Lung microvascular endothelial cell (primary cell): ENCODE results near the gene PPP1R12C. TPM values are rescaled to one million over a fixed set of nuclear protein-coding genes. Genes with fewer than 3 reads are reported as not detected.
A peak's percentile ranks its signal among the peaks of the same experiment; 100 is the strongest.

Source experiments
- DNase-seq, 2 donors: peaks; one replicate each; pipeline versions ENCODE4 v3.0.0 to v3.0.0-alpha.2; 2010; ENCODE audit warnings: low read depth in 2 of 2
- total RNA-seq: library from RNA; depleted of rRNA; stranded (reverse); fragments of >200 nt; gene quantifications from 2 replicates; pipeline ENCODE4 v1.2.1, GENCODE V29; 2014

PPP1R12C gene
- total RNA-seq, 1 donor from 2014 or later = 25.8 TPM

DNA sequence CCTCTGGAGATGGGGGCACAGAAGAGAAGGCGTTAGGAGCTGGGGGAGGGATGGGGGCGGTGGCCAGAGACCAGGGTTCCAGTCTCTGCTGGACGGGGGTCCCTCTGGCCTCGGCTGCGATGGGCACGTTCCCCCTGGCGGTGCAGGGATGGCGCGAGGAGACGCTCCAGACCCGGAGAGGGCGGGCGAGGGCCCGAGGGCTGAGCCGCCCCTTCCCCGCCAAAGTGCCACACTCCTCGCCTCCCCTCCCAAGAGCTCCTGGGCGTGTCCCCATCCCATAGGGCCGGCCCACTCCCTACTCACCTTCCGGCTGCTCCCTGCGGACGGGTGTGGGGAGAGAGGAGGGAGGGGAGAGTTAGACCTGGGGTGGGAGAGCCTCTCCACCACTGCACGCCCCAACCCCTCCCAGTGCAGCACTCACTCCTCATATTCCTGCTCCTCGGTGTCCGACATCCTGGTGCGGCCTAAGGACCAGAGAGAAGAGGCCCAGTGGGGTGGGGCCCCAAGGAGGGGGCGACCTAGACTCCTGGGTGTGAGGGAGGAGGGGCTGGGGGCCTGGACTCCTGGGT lies 29.4 kb upstream of the PPP1R12C start:
- DNase-seq = no peak

DNA sequence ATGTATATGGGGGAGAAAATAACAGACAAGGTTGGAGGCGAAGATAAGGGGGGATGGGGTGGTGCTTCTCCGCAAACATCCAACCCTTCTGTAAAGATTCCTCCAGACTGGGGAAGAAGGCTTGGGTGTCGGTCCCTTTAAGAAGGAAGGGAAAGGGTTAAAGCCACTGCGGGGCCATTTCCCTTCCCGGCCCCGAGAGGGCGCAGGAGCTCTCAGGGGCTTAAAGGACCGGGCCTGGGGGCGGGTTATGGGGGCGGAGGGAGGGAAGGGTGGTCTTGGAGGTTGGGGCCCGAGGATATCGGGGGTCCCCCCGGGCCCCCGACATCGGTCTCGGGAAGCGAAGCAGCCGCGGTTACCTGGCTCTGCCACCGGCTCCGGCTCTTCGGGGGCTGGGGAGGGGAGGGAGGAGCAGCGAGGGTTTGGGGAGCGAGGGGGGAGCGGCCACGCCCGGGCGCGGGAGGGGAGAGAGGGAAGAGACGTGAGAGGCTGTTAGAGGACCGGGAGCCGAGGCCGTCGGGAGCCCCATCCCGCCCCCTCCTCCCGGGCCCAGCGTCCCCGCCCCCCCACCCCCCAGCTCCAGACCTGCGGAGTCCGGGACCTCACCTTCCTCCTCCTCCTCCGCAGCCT lies 28.8 kb upstream of the PPP1R12C start:
- DNase-seq = no peak

DNA sequence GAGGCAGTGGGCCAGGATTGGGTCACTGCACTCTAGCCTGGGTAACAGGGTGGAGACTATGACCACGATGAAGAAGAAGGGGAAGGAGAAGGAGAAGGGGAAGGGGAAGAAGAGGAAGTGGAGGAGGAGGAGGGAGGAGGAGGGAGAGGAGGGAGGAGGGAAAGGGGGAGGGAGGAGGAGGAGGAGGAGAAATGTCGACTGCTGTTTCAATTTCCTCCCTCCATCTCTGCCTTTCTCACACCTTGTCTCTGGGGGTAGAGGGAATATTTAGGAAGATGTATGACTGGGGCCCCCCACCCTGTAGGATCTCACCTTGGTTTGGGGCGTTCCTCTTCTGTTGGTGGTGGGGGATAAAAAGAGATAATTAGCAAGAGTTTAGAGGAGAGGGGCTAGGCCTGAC lies 27.8 kb upstream of the PPP1R12C start:
- DNase-seq = no peak

DNA sequence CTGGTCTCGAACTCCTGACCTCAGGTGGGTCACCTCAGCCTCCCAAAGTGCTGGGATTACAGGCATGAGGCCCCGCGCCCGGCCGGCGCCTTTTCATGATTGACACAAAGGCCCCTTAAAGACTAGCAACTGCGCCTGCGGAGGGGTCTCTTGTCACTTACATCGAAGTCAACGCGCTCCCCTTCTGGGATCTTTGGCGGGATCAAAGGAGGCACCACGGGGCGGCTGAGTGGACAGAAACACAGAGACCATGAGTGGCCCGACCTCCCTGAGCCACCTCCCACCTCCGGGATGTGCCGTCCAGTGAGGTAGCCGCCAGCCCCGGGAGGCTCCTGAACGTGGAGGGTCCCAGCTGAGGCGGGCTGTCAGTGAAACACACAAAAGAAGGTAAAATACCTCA lies 24.3 kb upstream of the PPP1R12C start:
- no peak for DNase-seq

DNA sequence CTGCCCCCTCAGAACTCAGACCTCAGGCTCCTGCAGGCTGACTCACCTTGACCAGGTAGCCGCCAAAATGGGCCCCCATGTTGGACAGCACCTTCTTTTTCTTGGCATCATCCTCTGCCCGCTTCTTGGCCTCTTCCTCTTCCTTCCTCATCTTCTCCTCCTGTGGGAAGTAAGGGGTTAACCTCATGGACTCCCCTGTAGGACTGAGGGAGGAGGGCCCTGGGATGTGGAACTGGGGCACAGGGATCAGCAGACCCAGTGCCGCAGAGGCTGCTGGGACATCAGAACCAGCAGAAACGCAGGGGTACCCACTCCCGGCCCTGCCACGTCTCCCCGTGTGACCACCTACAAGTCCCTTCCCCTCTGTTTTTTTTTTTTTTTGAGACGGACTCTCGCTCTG lies 20.5 kb upstream of the PPP1R12C start:
- no peak for DNase-seq

DNA sequence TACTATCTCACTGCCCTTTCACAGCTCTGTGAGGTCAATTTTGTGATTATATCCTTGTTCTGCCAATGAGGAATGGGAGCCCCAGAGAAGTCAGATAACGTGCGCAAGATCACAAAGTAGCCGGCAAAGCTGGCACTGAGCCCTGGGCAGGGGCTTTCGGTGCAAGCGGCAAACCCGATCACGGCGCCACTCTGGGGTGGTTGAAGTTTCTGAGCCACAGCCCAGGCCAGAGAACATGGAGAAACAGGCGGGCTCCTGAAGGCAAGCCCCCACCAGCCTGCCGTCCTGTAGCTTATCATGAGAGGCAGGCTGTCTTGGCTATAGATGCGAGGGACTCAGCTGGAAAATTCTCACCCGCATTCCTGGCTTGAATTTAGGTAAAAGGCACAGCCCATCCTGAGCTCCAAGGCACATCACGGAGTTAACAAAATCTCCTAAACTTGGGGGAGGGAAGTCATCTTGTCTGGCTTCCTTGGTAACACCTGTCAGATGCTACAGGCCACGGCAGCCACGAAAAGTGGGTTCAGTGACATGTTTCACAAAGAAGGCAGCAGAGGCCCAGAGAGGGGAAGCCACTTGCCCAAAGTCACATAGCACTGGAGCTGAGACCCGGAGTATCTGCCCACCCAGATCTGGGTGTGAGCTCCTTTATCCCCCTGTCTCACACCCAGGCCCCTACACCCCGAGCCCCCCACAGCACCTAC lies 19.1 kb upstream of the PPP1R12C start:
- no peak for DNase-seq

DNA sequence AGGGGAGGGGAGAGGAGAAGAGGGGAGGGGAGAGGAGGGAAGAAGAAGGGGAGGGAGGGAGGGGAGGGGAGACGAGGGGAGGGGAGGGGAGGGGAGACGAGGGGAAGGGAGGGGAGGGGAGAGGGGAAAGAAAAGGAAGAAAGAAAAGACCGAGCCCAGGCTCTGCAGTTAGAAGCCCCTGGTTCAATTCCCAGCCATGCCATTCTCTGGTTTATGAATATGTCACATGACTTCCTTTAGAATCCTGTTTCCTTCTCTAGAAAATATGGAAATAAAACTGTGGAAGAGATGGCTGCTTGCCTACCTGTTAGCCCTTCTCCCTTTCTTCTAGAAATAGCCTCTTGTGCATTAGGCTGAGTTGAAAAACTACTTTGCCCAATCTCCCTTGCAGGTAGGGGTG lies 17.3 kb upstream of the PPP1R12C start:
- DNase-seq = no peak

DNA sequence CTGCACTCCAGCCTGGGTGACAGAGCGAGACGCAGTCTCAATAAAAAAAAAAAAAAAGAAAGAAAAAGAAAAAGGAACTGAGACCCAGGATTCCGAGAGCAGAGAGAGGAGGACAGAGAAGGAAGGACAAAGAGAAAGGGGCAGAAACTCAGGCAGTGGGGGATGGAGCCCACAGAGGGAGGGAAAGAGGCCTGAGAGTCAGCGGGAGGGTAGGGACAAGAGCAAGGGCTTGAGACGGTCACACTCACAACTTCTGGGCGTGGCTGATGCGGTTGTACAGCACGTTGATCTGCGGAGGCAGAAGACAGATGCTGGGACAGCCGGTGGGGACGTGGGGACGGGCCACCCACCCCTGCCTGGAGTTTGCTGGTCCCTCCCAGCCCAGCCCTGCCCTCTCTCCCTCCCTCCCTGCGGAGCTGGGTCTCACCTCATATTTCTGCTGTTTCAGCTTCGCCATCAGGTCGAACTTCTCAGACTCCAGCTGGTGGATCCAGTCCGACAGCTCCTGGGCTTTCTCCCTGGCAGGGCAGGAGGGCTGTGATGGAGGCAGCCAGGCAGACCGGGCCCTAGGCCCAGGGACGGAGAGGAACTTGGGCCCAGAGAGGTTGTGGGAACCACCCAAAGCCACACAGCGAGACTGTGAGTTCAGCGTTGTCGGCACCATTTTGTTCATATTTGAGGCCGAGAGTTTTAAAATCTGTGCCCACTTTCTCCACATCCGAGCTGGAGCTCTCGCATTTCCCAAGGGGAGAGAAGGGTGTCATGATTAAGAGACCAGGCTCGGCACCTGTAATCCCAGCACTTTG lies 16.4 kb upstream of the PPP1R12C start:
- DNase-seq = no peak

DNA sequence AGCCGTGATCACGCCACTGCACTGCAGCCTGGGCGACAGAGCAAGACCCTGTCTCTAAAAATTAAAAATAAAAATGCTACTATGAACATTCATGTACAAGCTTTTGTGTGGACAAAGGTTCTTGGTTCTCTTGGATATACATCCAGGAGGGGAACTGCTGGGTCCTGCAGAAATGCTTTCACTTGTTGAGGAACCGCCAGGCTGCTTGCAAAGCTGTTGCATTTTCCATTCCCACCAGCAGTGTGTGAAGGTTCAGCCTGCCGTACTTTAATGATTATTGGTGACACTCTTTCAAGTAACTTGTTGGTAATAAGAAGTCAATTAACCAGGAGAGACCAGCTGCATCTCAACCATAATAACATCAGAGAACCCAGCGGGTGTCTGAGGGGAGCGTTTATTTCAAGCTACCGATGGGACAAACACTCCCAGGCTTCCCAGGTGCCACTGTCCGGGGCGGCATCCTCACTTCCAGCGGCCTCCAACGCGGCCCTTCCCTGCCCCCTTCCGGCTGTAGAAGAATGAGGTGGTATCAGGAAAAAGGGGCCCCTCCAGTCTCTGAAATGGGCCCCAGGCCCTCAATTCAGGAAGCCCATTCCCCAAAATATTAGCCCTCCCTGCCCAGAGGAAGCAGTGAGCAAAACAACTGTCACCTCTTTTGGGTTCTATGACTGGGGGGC lies 15.2 kb upstream of the PPP1R12C start:
- peak; percentile 18 to 38 for DNase-seq

DNA sequence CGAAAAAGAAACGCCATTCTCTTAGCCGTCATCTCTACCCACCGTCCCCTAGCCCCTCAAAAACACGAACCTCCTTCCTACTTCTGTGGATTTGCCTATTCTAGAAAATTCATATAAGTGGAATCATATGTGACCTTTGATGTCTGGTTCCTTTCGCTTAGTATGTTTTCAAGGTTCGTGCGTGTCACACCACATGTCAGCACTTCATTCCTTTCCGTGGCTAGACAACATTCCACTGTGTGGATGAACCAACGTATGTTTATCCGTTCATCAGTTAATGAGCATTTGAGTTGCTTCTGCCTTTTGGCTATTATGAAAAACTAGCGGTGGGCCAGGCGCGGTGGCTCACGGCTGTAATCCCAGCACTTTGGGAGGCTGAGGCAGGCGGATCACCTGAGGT lies 14.0 kb upstream of the PPP1R12C start:
- DNase-seq = no peak

DNA sequence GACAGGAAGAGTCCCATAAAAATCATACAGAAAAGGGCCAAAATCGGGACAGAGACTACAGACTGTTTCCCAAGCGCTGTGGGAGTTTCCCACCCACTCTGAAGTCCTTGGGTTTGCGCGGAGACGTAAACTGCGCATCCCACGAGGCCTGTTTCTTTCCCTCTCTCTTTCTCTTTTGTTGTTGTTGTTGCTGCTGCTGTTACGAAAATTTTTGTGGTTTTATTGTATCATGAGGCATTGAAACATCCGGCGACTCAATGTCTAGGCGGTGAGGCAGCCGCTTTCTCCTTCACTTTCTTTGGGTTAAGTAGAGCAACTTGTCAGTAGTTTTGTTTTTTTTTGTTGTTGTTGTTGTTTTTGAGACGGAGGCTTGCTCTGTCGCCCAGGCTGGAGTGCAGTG lies 1.6 kb upstream of the PPP1R12C start:
- DNase-seq = no peak

DNA sequence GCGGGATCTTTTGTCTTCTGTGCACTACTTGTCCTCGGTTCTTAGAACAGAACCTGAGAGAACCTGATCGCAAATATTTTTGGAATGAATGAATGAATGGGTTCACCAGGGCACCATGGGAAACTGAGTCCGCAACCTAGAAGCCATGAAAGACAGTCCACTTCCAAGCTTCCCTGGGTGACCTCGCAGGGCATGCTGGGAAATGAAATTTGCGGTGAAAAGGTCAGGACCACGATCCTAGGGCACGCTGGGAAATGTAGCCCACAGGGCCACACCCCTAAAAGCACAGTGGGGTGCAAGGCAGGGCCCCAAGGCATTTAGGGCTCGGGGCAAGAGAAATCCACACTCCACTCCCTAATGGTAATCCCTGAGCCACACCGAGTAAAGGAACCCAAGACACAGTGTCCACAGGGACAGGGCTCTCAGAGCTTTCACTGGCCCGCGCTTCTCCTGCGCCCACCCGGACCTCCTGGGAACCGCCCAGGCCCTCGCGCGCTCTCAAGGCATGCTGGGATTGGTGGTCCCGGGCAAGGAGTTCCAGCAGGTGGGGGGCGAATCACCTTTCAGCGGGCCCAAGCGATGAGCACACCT lies 1.1 kb upstream of the PPP1R12C start:
- no peak for DNase-seq

DNA sequence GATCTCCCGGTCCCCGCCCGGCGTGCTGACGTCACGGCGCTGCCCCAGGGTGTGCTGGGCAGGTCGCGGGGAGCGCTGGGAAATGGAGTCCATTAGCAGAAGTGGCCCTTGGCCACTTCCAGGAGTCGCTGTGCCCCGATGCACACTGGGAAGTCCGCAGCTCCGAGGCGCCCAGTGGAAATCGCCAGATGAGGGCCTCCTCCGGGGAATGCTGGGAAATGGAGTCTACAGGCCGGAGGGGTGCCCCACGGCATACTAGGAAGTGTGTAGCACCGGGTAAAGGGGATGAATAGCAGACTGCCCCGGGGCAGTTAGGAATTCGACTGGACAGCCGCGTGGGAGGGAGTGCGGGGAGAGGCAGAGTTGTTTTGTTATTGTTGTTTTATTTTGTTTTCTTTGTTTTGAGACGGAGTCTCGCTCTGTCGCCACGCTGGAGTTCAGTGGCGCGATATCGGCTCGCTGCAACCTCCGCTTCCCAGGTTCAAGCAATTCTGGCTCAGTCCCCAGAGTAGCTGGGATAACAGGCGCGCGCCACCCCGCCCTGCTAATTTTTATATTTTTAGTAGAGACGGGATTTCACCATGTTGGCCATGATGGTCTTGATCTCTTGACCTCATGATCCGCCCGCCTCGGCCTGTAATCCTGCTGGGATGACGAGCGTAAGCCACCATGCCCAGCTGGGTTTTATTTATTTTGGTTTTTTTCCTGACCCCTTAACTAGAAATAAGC lies 390 bp upstream of the PPP1R12C start:
- peak; percentile 99 for DNase-seq

DNA sequence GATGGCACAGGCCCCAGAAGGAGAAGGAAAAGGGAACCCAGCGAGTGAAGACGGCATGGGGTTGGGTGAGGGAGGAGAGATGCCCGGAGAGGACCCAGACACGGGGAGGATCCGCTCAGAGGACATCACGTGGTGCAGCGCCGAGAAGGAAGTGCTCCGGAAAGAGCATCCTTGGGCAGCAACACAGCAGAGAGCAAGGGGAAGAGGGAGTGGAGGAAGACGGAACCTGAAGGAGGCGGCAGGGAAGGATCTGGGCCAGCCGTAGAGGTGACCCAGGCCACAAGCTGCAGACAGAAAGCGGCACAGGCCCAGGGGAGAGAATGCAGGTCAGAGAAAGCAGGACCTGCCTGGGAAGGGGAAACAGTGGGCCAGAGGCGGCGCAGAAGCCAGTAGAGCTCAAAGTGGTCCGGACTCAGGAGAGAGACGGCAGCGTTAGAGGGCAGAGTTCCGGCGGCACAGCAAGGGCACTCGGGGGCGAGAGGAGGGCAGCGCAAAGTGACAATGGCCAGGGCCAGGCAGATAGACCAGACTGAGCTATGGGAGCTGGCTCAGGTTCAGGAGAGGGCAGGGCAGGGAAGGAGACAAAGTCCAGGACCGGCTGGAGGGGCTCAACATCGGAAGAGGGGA lies 1.1 kb downstream of the PPP1R12C start:
- peak; percentile 29 to 64 for DNase-seq

DNA sequence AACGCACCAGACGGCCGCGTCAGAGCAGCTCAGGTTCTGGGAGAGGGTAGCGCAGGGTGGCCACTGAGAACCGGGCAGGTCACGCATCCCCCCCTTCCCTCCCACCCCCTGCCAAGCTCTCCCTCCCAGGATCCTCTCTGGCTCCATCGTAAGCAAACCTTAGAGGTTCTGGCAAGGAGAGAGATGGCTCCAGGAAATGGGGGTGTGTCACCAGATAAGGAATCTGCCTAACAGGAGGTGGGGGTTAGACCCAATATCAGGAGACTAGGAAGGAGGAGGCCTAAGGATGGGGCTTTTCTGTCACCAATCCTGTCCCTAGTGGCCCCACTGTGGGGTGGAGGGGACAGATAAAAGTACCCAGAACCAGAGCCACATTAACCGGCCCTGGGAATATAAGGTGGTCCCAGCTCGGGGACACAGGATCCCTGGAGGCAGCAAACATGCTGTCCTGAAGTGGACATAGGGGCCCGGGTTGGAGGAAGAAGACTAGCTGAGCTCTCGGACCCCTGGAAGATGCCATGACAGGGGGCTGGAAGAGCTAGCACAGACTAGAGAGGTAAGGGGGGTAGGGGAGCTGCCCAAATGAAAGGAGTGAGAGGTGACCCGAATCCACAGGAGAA lies 1.9 kb downstream of the PPP1R12C start:
- peak in 1 of 2 donors; percentile 52 for DNase-seq

DNA sequence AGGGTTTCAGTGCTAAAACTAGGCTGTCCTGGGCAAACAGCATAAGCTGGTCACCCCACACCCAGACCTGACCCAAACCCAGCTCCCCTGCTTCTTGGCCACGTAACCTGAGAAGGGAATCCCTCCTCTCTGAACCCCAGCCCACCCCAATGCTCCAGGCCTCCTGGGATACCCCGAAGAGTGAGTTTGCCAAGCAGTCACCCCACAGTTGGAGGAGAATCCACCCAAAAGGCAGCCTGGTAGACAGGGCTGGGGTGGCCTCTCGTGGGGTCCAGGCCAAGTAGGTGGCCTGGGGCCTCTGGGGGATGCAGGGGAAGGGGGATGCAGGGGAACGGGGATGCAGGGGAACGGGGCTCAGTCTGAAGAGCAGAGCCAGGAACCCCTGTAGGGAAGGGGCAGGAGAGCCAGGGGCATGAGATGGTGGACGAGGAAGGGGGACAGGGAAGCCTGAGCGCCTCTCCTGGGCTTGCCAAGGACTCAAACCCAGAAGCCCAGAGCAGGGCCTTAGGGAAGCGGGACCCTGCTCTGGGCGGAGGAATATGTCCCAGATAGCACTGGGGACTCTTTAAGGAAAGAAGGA lies 2.8 kb downstream of the PPP1R12C start:
- no peak for DNase-seq

DNA sequence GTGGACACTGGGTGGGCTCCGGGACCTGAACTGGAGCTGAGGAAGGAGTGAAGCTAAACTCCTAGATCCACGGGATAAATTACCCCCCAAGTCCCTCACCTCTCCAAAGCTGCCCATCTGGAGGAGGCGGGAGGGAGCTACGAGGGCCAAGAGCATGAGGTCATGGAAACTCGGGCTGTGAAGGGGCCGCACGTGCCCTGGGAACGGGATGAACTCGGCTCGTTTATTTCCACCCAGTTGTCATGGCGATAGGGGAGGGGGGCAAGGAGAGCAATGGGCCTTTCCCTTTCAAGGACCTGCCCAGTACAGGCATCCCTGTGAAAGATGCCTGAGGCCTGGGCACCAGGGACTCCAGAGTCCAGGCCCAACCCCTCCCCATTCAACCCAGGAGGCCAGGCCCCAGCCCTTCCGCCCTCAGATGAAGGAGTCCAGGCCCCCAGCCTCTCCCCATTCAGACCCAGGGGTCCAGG lies 3.8 kb downstream of the PPP1R12C start:
- DNase-seq = peak; percentile 95

DNA sequence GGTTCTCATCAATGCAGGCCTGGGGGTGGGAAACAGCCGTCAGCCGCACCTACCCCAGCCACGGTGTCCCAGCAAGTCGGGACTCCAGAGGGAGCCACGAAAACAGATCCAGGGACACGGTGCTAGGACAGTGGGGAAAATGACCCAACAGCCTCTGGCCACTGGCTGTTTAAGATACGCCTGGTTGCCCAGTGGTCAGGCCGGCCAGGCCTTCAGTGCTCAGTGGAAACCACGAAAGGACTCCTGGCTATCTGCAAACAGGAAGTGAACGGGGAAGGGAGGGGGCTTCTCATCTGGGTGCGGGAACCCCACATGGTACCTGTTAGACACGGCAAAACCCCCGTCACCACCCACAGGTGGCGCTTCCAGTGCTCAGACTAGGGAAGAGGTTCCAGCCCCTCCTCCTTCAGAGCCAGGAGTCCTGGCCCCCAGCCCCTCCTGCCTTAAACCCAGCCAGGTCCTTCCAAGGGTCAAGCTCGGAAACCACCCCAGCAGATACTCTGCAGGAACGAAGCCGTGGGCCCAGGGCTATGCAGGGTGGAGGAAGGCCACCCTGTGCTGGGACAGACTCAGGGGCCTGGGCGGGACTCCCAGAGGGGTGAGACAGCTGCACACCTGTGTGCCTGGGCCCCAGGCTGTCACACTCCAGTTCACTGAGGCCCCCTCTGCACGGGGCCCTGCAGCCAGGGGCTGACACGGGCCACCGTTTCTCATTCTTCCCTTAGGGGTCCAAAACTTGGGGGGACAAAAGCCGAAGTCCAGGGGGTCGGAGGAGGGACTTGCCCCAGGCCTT lies 4.5 kb downstream of the PPP1R12C start:
- no peak for DNase-seq
